ENCODE measurements around the gene EFTUD2. TPM values are rescaled to one million over a fixed set of nuclear protein-coding genes. Genes with fewer than 3 reads are reported as not detected.

Gene EFTUD2
- total RNA-seq, 1 experiment from 2014 or later: 162 TPM

- TF ChIP-seq E2F1 (CRISPR knock-in tag; IDR thresholded peaks at IDR 0.05): no peak
- TF ChIP-seq IRF2 (CRISPR knock-in tag; IDR thresholded peaks at IDR 0.05; ENCODE audit: borderline replicate concordance, low read depth): no peak
- no peak for TF ChIP-seq NR2C2 (CRISPR knock-in tag; IDR thresholded peaks at IDR 0.05)
- TF ChIP-seq MXD4 (CRISPR knock-in tag; IDR thresholded peaks at IDR 0.05; ENCODE audit: borderline replicate concordance): no peak
- no peak for TF ChIP-seq FOXJ3 (CRISPR knock-in tag; IDR thresholded peaks at IDR 0.05; ENCODE audit: borderline replicate concordance)
- TF ChIP-seq MAX (CRISPR knock-in tag; IDR thresholded peaks at IDR 0.05): no peak
These were observed 92.0 kb downstream of the EFTUD2 start (continued) for GRCh38 chr17:44807093-44807816.

GRCh38 chr17:44804302-44805089, 94.7 kb downstream of the EFTUD2 start:
- no peak for DNase-seq (ENCODE audit: low spot score)
- Mint-ChIP-seq H3K27ac (no peak overlapping the region), H3K27me3 (ENCODE audit: low read depth) (no peaks in the 10 kb centered on the region), H3K4me3 (no peak overlapping the region), H3K9me3 (no peaks in the 10 kb centered on the region), H3K4me1 (peaks cover 4% of the 10 kb centered on the region; the same call in 1 of the 2 replicates), H3K36me3 (peaks cover 61% of the 10 kb centered on the region)
- CTCF ChIA-PET: no interaction called here
- POLR2A ChIA-PET: no interaction called here
- ATAC-seq: no peak
- TF ChIP-seq NFYB (CRISPR knock-in tag; conservative IDR thresholded peaks at IDR 0.05; ENCODE audit: low read depth) (no peak), STAT6 (CRISPR knock-in tag; conservative IDR thresholded peaks at IDR 0.05; ENCODE audit: low read depth) (no peak), ZNF512 (CRISPR knock-in tag; IDR thresholded peaks at IDR 0.05; ENCODE audit: borderline replicate concordance) (no peak), TEAD1 (CRISPR knock-in tag; IDR thresholded peaks at IDR 0.05) (no peak), E2F5 (CRISPR knock-in tag; IDR thresholded peaks at IDR 0.05) (no peak), RORB (CRISPR knock-in tag; IDR thresholded peaks at IDR 0.05) (no peak), USF1 (CRISPR knock-in tag; IDR thresholded peaks at IDR 0.05) (no peak), SOX15 (CRISPR knock-in tag; IDR thresholded peaks at IDR 0.05) (no peak), ETV6 (CRISPR knock-in tag; IDR thresholded peaks at IDR 0.05) (no peak), NR3C1 (CRISPR knock-in tag; conservative IDR thresholded peaks at IDR 0.05; ENCODE audit: low read depth) (no peak), ZNF281 (CRISPR knock-in tag; IDR thresholded peaks at IDR 0.05) (no peak), ARID4B (CRISPR knock-in tag; IDR thresholded peaks at IDR 0.05; ENCODE audit: borderline replicate concordance) (no peak), ZNF423 (CRISPR knock-in tag; IDR thresholded peaks at IDR 0.05) (no peak)

All from WTC11 (cell line).